ENCODE data around the gene FOXJ1. TPM values are rescaled to one million over a fixed set of nuclear protein-coding genes. Genes with fewer than 3 reads are reported as not detected.

Gene FOXJ1
- total and polyA plus RNA-seq, 2 of the 13 experiments (the other 11 are each of a cell fraction or from before 2014, with no cell fraction given), result 0.98 to 1.6 TPM

GRCh38 chr17:76103274-76104139 is 37.5 kb downstream of the FOXJ1 start, which contains the start of gene EXOC7 (continued):
- TF ChIP-seq POGZ (CRISPR knock-in tag; IDR thresholded peaks at IDR 0.05), result peak; percentile 73; the same call in 1 of the 2 replicates
- TF ChIP-seq SP5 (CRISPR knock-in tag; IDR thresholded peaks at IDR 0.05; ENCODE audit: borderline replicate concordance, low read depth), result peak; percentile 86
- no peak; the same call in 1 of the 2 replicates for TF ChIP-seq ZFYVE20 (CRISPR knock-in tag; IDR thresholded peaks at IDR 0.05; ENCODE audit: borderline replicate concordance, low read depth)
- TF ChIP-seq WIZ (CRISPR knock-in tag; IDR thresholded peaks at IDR 0.05), result peak; percentile 76; the same call in 1 of the 2 replicates
- TF ChIP-seq DZIP1 (CRISPR knock-in tag; IDR thresholded peaks at IDR 0.05), result peak; percentile 75; the same call in 1 of the 2 replicates
- TF ChIP-seq DRAP1 (CRISPR knock-in tag; IDR thresholded peaks at IDR 0.05), result peak; percentile 87
- TF ChIP-seq ZSCAN20 (CRISPR knock-in tag; IDR thresholded peaks at IDR 0.05; ENCODE audit: borderline replicate concordance), result peak; percentile 23; the same call in 1 of the 2 replicates
- no peak for TF ChIP-seq ATF3 (CRISPR knock-in tag; IDR thresholded peaks at IDR 0.05)
- no peak for TF ChIP-seq ZNF720 (CRISPR knock-in tag; IDR thresholded peaks at IDR 0.05)
- no peak; the same call in 1 of the 2 replicates for TF ChIP-seq MTF2 (CRISPR knock-in tag; IDR thresholded peaks at IDR 0.05; ENCODE audit: borderline replicate concordance)
- TF ChIP-seq AGO1 (IDR thresholded peaks at IDR 0.05; ENCODE audit: low read depth, low read length, poor library complexity, severe bottlenecking), result peak; percentile 71
- no peak for TF ChIP-seq CBX2 (IDR thresholded peaks at IDR 0.05; ENCODE audit: low read depth, low read length)
- no peak for TF ChIP-seq CBX2 (CRISPR knock-in tag; IDR thresholded peaks at IDR 0.05; ENCODE audit: low read depth)
- TF ChIP-seq ZNF567 (CRISPR knock-in tag; IDR thresholded peaks at IDR 0.05; ENCODE audit: borderline replicate concordance), result peak; percentile 22; the same call in 1 of the 2 replicates
